IPS-20b (cell line): Measurements from ENCODE around the gene PYGM.

ENCODE experiments used
- H3K27ac ChIP-seq: one replicate; pipeline ENCODE4 v1.5.1; 2013; ENCODE audit warnings: low read length
- H3K27me3 ChIP-seq: 2 replicates; pipeline ENCODE4 v1.6.1; 2013; ENCODE audit warnings: mild to moderate bottlenecking, low read length, inconsistent platforms; ENCODE audit not compliant: insufficient read depth
- H3K36me3 ChIP-seq: 2 replicates; pipeline ENCODE4 v1.6.1; 2013; ENCODE audit warnings: low read depth, mild to moderate bottlenecking, inconsistent platforms, low read length, moderate library complexity; ENCODE audit not compliant: insufficient read depth
- H3K4me1 ChIP-seq: 2 replicates; pipeline ENCODE4 v1.6.1; 2013; ENCODE audit warnings: mild to moderate bottlenecking, control low read depth, inconsistent platforms, low read length, moderate library complexity; ENCODE audit not compliant: insufficient read depth
- H3K4me3 ChIP-seq: 2 replicates; pipeline ENCODE4 v1.5.1; 2013; ENCODE audit warnings: mild to moderate bottlenecking, low read length, inconsistent platforms
- H3K9ac ChIP-seq: 2 replicates; pipeline ENCODE4 v1.6.1; 2013; ENCODE audit warnings: low read depth, mild to moderate bottlenecking, inconsistent platforms, low read length, moderate library complexity
- H3K9me3 ChIP-seq: 2 replicates; pipeline ENCODE4 v1.6.1; 2013; ENCODE audit warnings: mild to moderate bottlenecking, low read depth, low read length, inconsistent platforms; ENCODE audit not compliant: insufficient read depth

Gene PYGM

DNA sequence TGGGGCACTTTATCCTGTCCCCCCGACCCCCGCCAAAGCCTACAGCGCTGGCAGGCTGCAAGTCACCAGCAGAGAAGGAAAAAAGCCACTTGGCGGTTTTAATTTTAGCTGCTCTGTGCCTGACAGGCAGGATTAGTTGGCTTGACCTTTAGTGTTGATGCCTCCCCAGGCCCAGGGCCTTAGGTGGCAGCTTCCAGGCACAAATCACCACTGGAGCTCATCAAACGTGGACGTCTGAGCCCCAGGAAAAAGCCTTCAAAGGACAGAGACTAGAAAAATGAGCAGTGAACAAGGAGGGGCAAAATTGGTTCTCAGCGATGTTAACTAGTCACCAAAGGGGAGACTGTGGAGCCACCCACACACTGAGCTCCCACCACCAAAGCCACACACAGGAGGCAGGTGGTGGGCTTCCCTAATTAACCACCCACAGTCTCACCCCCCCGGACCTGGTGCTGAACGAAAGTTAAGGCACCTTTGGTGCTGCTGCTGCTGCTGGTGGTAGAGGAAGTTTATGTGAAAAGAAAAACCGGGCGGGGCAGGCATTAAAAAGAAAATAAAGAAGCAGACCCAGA, 4.4 kb upstream of the PYGM start:
- peak overlapping the region; percentile 62 for H3K27ac ChIP-seq
- peak overlapping the region; percentile 60; the same call in 1 of the 2 replicates for H3K9ac ChIP-seq

DNA sequence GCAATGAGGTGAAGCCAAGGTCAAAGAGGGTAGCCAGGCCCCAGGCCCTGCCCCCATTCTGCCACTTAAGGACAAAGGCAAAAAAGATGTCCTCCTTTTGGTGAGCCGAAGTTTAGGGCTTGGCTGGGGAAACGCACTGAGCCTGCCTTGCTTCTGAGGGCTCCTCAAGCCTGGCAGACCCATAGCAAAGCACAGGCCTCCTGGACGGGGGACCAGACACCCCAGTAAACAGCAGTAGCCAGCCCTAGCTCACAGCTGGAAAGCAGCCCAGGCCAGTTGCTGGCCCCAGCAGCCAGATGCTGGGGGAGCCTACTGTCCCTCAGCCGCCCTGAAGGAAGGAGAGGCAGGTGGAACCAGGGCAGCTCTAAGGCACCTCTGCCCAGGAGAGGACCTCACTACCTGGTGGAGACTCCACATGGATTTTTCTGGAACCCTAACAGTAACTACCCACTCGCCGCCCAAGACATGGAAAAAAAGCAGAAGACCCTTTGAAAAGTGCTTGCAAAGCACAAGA, 3.8 kb upstream of the PYGM start:
- H3K4me3 ChIP-seq, result peak overlapping the region; percentile 35; the same call in 1 of the 2 replicates
- H3K9ac ChIP-seq, result peak overlapping the region; percentile 60
- H3K9me3 ChIP-seq, result no peaks in the 10 kb centered on the region
- peaks cover 57% of the 10 kb centered on the region for H3K36me3 ChIP-seq
- H3K4me1 ChIP-seq, result peaks cover 49% of the 10 kb centered on the region; the same call in 1 of the 2 replicates
- peak overlapping the region; percentile 62 for H3K27ac ChIP-seq
- H3K27me3 ChIP-seq, result no peaks in the 10 kb centered on the region

More for the DNA sequence above, 4.4 kb upstream of the PYGM start:
- Histone ChIP-seq H3K27me3 (no peaks in the 10 kb centered on the region), H3K4me1 (peaks cover 48% of the 10 kb centered on the region; the same call in 1 of the 2 replicates), H3K9me3 (no peaks in the 10 kb centered on the region), H3K36me3 (peaks cover 62% of the 10 kb centered on the region), H3K4me3 (peak overlapping the region; percentile 35; the same call in 1 of the 2 replicates)

DNA sequence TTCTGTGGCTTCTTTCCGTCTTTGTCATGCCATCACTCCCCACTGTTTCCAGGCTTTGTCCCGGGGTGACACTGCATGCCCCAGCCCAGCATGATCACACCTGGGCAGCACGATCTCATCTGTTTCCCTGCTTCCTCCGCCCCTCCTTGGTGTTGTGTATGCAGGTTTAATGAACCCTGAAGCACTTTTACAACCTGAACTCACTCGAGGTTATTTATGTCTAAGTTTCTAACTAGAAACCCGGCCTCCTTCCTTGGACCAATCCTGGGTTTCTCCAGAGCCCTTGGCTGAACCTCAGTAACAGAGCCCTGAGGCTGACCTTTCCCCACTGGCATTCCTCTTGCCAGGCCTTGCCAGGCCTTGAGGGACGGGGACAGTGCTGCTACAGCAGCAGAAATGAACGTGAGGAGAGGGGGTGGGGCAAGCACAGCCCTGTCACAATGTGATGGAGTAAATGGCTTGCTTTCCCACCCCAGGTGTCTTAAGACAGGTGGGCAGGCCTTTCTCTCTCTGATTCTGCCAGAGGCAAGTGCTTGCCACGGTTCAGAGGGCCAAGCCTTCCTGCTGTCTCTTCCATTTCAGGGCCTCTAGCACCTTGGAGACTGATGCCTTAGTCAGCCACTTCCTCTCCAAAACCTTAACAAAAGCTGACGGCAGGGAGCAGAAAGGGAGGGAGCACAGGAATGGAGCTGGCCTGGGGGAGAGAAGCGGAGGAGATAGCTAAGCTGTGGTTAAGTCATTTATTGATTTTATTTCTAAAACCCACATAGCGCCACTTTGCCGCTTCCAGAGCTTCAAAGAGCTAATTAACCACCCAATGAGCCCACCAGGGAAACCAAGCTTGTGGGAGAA, 3.1 kb upstream of the PYGM start:
- peak overlapping the region; percentile 62 for H3K27ac ChIP-seq
- peak overlapping the region; percentile 35; the same call in 1 of the 2 replicates for H3K4me3 ChIP-seq
- H3K4me1 ChIP-seq, result peaks cover 49% of the 10 kb centered on the region; the same call in 1 of the 2 replicates
- no peaks in the 10 kb centered on the region for H3K9me3 ChIP-seq
- H3K27me3 ChIP-seq, result no peaks in the 10 kb centered on the region
- peak overlapping the region; percentile 60 for H3K9ac ChIP-seq
- peaks cover 50% of the 10 kb centered on the region for H3K36me3 ChIP-seq

DNA sequence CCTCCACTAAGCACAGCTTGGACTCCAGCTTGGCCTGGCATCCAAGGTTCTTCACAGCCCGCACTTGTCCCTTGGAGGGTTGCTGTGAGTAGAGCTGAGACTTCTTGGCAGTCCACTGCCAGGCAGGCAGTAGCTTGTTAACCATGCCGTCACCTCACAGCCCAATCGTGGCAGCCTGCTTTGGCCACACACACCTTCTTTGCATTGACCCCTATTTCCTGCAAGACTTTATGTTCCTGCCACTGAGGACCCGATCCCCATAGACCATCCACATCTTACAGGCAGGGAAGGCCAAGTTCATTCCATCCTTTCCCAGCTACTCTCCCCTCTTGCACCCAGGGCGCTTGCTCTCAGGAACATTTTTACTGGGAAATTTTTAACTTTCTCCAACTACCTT, 2.5 kb upstream of the PYGM start:
- Histone ChIP-seq H3K4me1 (peaks cover 47% of the 10 kb centered on the region; the same call in 1 of the 2 replicates), H3K27me3 (no peaks in the 10 kb centered on the region), H3K36me3 (peaks cover 44% of the 10 kb centered on the region), H3K9ac (peak overlapping the region; percentile 60), H3K27ac (peak overlapping the region; percentile 70), H3K4me3 (peak overlapping the region; percentile 35; the same call in 1 of the 2 replicates), H3K9me3 (no peaks in the 10 kb centered on the region)

DNA sequence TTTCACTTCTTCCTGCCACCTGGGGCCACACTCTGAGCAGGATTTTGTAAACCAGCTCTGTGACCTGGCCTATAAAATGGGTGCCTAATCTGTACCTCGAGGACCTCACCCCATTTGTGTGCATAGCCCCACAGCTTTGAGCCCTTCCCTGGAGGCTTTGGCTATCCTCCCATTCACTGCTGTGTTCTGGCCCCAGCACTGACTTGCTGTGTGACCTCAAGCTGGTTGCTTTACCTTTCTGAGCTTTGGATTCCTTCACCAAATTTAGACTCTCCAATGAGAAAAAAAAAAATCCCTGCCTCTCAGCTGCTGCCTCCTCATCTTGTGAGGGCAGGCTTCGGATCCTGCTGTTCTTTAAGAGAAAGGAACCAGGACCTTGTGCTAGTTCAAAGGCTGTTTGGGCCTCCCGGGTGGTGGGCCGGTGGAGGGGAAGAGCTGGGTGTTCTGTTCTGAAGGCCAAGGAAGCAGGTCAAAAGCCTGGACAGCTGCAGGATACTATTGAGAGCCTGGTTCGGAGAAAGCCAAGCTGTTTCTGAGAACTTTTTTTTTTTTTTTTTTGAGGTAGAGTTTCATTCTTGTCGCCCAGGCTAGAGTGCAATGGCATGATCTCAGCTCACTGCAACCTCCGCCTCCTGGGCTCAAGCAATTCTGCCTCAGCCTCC, 1.1 kb upstream of the PYGM start:
- H3K4me1 ChIP-seq, result peaks cover 46% of the 10 kb centered on the region; the same call in 1 of the 2 replicates
- no peaks in the 10 kb centered on the region for H3K27me3 ChIP-seq
- peaks cover 32% of the 10 kb centered on the region for H3K36me3 ChIP-seq
- no peak overlapping the region for H3K4me3 ChIP-seq
- H3K27ac ChIP-seq, result no peak overlapping the region
- no peaks in the 10 kb centered on the region for H3K9me3 ChIP-seq
- peak overlapping the region; percentile 44; the same call in 1 of the 2 replicates for H3K9ac ChIP-seq

DNA sequence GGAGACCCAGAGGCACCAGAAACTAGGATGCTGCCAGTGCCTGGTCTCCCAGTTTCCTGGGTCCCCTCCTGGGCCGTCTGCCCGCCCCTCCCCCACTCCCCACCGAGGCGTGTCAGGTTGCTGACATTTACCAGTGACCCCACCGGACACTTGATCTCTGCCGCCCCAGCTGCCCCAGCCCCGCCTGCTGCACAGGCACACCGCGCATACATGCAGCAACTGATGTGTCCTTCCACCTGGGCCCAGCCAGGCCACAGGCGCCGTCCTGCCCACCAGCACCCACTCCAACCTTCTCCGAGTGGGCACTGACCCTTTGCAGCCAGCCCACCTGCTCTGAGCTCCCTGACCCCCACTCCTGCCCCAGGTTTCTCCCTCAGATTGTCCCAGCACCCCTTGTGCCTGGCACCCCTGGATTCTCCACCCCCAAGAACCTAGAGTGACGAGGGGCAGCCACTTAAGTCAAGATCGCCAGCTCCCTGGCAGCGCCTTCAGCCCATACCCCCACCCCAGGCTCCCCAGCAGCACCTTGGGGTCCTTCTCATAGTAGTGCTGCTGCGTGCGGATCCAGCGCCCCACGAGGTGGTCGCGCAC, 548 bp downstream of the PYGM start:
- Histone ChIP-seq H3K9ac (no peak overlapping the region), H3K27ac (peak overlapping the region; percentile 30), H3K27me3 (no peaks in the 10 kb centered on the region), H3K4me1 (peaks cover 37% of the 10 kb centered on the region; the same call in 1 of the 2 replicates), H3K9me3 (no peaks in the 10 kb centered on the region), H3K4me3 (no peak overlapping the region), H3K36me3 (peaks cover 17% of the 10 kb centered on the region)

DNA sequence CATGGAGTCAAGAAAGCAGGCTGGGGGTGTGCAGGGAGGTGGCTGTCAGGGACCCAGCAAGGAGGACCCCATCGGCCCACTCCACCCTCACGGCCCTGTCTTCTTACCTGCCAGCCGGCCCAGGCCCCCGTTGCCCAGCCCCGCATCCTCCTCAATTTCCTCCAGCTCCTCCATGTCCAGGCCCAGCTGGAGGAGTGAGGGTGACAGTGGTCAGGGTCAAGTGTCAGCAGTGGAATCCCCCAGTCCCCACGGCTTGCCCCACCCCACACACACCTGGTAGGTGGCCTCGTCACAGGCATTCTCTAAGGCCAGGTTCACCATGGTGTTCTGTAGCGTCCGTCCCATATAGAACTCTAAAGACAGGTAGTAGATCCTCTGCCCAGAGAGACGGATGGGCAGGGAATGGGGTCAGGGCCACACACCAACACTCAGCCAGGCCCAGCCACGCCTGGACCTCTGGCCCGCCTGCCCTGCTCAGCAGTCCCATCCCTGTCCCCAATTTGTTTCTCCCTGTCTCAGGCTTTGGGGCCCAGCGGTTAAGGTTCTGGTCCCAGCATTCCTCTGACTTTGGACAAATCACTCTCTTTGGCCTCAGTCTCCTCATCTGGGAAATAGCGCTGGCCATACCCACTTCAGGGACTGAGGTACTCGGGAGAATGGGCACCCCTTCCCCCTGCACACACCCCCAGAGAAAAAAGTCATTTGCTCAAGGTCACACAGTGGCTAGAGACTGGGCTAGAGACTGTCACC, 1.3 kb downstream of the PYGM start:
- Histone ChIP-seq H3K36me3 (peaks cover 10% of the 10 kb centered on the region), H3K4me3 (no peak overlapping the region), H3K4me1 (peaks cover 30% of the 10 kb centered on the region; the same call in 1 of the 2 replicates), H3K9ac (no peak overlapping the region), H3K27me3 (no peaks in the 10 kb centered on the region), H3K27ac (no peak overlapping the region), H3K9me3 (no peaks in the 10 kb centered on the region)

DNA sequence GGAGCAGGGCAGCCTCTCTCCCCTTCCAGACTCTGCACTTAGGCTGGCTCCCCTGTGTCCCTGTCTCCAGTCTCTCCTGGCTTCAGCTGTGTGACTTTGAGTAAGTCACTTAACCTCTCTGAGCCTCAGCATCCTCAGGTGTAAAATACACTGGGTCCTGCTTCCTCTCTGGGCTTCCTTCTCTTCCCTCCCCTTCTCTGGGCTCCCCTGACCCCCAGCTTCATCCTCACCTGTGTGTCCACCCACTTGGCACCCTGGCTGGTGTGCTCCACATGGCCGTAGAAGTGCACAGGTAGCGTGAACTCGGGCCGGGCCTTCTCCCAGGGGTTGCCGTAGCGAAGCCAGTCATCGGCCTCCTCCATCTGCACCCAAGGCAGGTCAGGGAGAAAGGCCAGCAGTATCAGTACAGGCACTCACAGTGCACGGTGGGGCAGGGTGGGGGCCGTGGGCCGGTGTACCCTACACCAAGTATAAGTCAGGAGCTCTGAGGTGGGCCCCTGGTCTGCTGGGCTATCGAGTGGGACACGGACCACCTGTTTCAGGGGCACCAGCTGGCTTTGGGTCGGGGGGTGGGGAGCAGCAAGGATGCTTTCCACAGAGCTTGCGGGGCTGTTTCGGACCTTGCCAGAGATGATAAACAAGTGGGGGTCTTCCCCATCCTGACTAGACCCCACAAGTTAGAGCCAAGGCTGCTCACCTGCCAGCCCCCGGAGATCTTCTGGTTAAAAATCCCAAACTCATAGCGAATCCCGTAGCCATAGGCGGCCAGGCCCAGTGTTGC, 2.0 kb downstream of the PYGM start:
- Histone ChIP-seq H3K27ac (no peak overlapping the region), H3K4me3 (no peak overlapping the region), H3K9ac (no peak overlapping the region), H3K36me3 (peaks cover 9% of the 10 kb centered on the region), H3K9me3 (no peaks in the 10 kb centered on the region), H3K27me3 (no peaks in the 10 kb centered on the region), H3K4me1 (peaks cover 28% of the 10 kb centered on the region; the same call in 1 of the 2 replicates)

DNA sequence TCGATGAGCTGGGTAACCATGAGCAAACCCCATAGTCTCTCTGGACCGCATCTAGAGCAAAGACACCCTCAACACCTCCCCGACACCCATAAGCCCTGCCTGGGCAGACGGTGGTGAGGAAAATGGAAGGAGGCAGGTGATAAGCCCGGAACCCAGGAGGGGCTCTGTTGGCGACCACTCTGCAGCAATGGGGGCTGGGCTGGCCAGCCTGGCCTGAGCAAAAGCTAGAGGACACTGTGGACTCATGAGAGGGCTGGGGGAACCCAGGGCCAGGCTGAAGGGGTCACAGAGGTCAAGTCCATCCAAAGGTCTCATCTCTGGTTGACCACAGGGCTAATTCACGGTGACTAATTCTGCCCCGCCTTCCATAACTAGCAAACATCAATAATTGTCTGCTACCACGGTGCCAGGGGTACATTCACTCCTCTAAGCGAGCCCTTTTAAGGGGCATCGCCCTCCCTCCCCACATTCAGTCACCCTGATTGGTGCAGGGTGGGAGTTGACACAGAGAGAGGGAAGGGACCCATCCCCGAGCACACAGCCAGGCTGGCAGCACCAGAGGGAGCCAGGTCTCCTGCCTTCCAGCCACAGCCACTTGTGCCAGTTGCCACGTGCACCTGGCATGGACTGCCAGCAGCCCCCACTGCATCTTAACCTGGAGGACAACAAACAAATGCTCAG, 4.0 kb downstream of the PYGM start:
- Histone ChIP-seq H3K4me1 (peaks cover 14% of the 10 kb centered on the region; the same call in 1 of the 2 replicates), H3K9ac (no peak overlapping the region), H3K27ac (no peak overlapping the region), H3K4me3 (no peak overlapping the region), H3K9me3 (no peaks in the 10 kb centered on the region), H3K27me3 (no peaks in the 10 kb centered on the region), H3K36me3 (0 out of 2 replicates have a peak, but pooled peaks cover 2% of the 10 kb centered on the region)
